Measurements from ENCODE around the gene FRMPD1.
A peak's percentile ranks its signal among the peaks of the same experiment; 100 is the strongest.

The FRMPD1 gene

GRCh38 chr9:37632479-37632878 is 18.3 kb upstream of the FRMPD1 start:
- no peak overlapping the region for H3K27ac ChIP-seq
- no peak for DNase-seq (ENCODE audit: low read depth, low spot score)

- DNase-seq (ENCODE audit: low read depth, low spot score) = no peak
- no peak overlapping the region for H3K27ac ChIP-seq
These were observed 14.9 kb upstream of the FRMPD1 start for GRCh38 chr9:37635808-37636207.

GRCh38 chr9:37636511-37637448 is 14.0 kb upstream of the FRMPD1 start:
- no peak for DNase-seq (ENCODE audit: low read depth, low spot score)
- H3K27ac ChIP-seq = no peak overlapping the region

- H3K27ac ChIP-seq = no peak overlapping the region
- no peak for DNase-seq (ENCODE audit: low read depth, low spot score)
These were observed 11.5 kb upstream of the FRMPD1 start for GRCh38 chr9:37639109-37639762.

GRCh38 chr9:37639841-37640240 is 10.9 kb upstream of the FRMPD1 start:
- H3K27ac ChIP-seq = no peak overlapping the region
- DNase-seq (ENCODE audit: low read depth, low spot score) = no peak

GRCh38 chr9:37640246-37640645 is 10.5 kb upstream of the FRMPD1 start:
- no peak overlapping the region for H3K27ac ChIP-seq
- no peak for DNase-seq (ENCODE audit: low read depth, low spot score)

GRCh38 chr9:37641331-37641730 is 9.4 kb upstream of the FRMPD1 start:
- DNase-seq (ENCODE audit: low read depth, low spot score) = no peak
- H3K27ac ChIP-seq = no peak overlapping the region

- no peak for DNase-seq (ENCODE audit: low read depth, low spot score)
These were observed 7.5 kb upstream of the FRMPD1 start for GRCh38 chr9:37643214-37643613.

GRCh38 chr9:37645903-37646506 is 4.7 kb upstream of the FRMPD1 start:
- DNase-seq (ENCODE audit: low read depth, low spot score) = no peak
- H3K27ac ChIP-seq = no peak overlapping the region

More at GRCh38 chr9:37643214-37643613, 7.5 kb upstream of the FRMPD1 start:
- no peak overlapping the region for H3K27ac ChIP-seq

- no peak for DNase-seq (ENCODE audit: low read depth, low spot score)
- no peak overlapping the region for H3K27ac ChIP-seq
These were observed 368 bp upstream of the FRMPD1 start for GRCh38 chr9:37650299-37650872.

- DNase-seq (ENCODE audit: low read depth, low spot score) = no peak
These were observed 1.5 kb downstream of the FRMPD1 start for GRCh38 chr9:37652261-37652660.

GRCh38 chr9:37653385-37653784 is 2.6 kb downstream of the FRMPD1 start:
- no peak overlapping the region for H3K27ac ChIP-seq
- no peak for DNase-seq (ENCODE audit: low read depth, low spot score)

More at GRCh38 chr9:37652261-37652660, 1.5 kb downstream of the FRMPD1 start:
- no peak overlapping the region for H3K27ac ChIP-seq

- no peak overlapping the region for H3K27ac ChIP-seq
- no peak for DNase-seq (ENCODE audit: low read depth, low spot score)
These were observed 6.2 kb downstream of the FRMPD1 start for GRCh38 chr9:37656936-37657335.

GRCh38 chr9:37660691-37661090 is 9.9 kb downstream of the FRMPD1 start:
- no peak for DNase-seq (ENCODE audit: low read depth, low spot score)
- no peak overlapping the region for H3K27ac ChIP-seq

- no peak overlapping the region for H3K27ac ChIP-seq
- no peak for DNase-seq (ENCODE audit: low read depth, low spot score)
These were observed 13.2 kb downstream of the FRMPD1 start for GRCh38 chr9:37663926-37664325.

- no peak overlapping the region for H3K27ac ChIP-seq
- DNase-seq (ENCODE audit: low read depth, low spot score) = no peak
These were observed 17.0 kb downstream of the FRMPD1 start for GRCh38 chr9:37667706-37668105.

GRCh38 chr9:37668116-37668601 is 17.4 kb downstream of the FRMPD1 start:
- H3K27ac ChIP-seq = no peak overlapping the region
- no peak for DNase-seq (ENCODE audit: low read depth, low spot score)

- peak; percentile 26 for DNase-seq (ENCODE audit: low read depth, low spot score)
- no peak overlapping the region for H3K27ac ChIP-seq
These were observed 18.5 kb downstream of the FRMPD1 start for GRCh38 chr9:37669232-37669631.

GRCh38 chr9:37675661-37676060 is 24.9 kb downstream of the FRMPD1 start:
- DNase-seq (ENCODE audit: low read depth, low spot score) = no peak
- H3K27ac ChIP-seq = no peak overlapping the region

- no peak overlapping the region for H3K27ac ChIP-seq
- DNase-seq (ENCODE audit: low read depth, low spot score) = no peak
These were observed 25.7 kb downstream of the FRMPD1 start for GRCh38 chr9:37676411-37676830.
